K562 (cell line): ENCODE results near the gene CACNA1A. TPM values are rescaled to one million over a fixed set of nuclear protein-coding genes. Genes with fewer than 3 reads are reported as not detected.

Source experiments
- BACH1 ChIP-seq: fragments of 200-800 bp; sonication (Bioruptor generic); IDR thresholded peaks from 2 replicates; pipeline ENCODE4 v1.6.1; 2016; ENCODE audit warnings: missing genetic modification characterization, missing compliant biosample characterization
- CBX1 ChIP-seq: sonication (generic); IDR thresholded peaks from 2 replicates; pipeline ENCODE4 v1.6.1; 2016; ENCODE audit warnings: antibody characterized with exemption, low read depth, mild to moderate bottlenecking
- ETS1 ChIP-seq: conservative IDR thresholded peaks from 2 replicates; pipeline ENCODE4 v1.6.1; 2011; ENCODE audit warnings: low read depth, mild to moderate bottlenecking, low read length; ENCODE audit not compliant: control insufficient read depth
- HEY1 ChIP-seq: fragments of 250-450 bp; sonication (Bioruptor Pico); IDR thresholded peaks from 2 replicates; pipeline ENCODE4 v1.5.0; 2020; ENCODE audit warnings: mild to moderate bottlenecking, moderate library complexity, borderline replicate concordance
- MED1 ChIP-seq: sonication (generic); formaldehyde crosslinking; IDR thresholded peaks from 2 replicates; pipeline ENCODE4 v1.8.1; 2023; ENCODE audit warnings: missing genetic modification reagents, borderline replicate concordance
- MYC ChIP-seq, 2 experiments: fragments of 250-450 bp in 1 of 2; sonication (Bioruptor Pico) in 1 of 2; IDR thresholded peaks; 2 replicates each; pipeline versions ENCODE4 v1.5.1 to v1.6.1; 2012 to 2021; ENCODE audit warnings: low read depth in 2 of 2, borderline replicate concordance in 1 of 2, improper control_type of control experiment in 1 of 2, low read length in 1 of 2, mild to moderate bottlenecking in 1 of 2, moderate library complexity in 1 of 2
- POLR2AphosphoS2 ChIP-seq: IDR thresholded peaks from 2 replicates; pipeline ENCODE4 v1.6.1; 2012; ENCODE audit warnings: low read length, improper control_type of control experiment
- POLR2AphosphoS5 ChIP-seq: IDR thresholded peaks from 2 replicates; pipeline ENCODE4 v1.6.1; 2011; ENCODE audit warnings: mild to moderate bottlenecking, low read depth, low read length, moderate library complexity; ENCODE audit not compliant: control insufficient read depth, insufficient read depth
- RBM14 ChIP-seq: fragments of 200-400 bp; formaldehyde crosslinking; IDR thresholded peaks from 2 replicates; pipeline ENCODE4 v1.6.1; 2018; ENCODE audit warnings: low read depth, mild to moderate bottlenecking, low read length, moderate library complexity, borderline replicate concordance; ENCODE audit not compliant: insufficient read depth
- SMARCB1 ChIP-seq: IDR thresholded peaks from 2 replicates; pipeline ENCODE4 v1.6.1; 2011; ENCODE audit warnings: improper control_type of control experiment, low read depth; ENCODE audit not compliant: insufficient read length
- ZFP1 ChIP-seq: fragments of 450-650 bp; formaldehyde crosslinking; IDR thresholded peaks from 2 replicates; pipeline ENCODE4 v1.4.0; 2020; ENCODE audit warnings: mild to moderate bottlenecking, mixed read lengths
- ZNF133 ChIP-seq: fragments of 250-450 bp; sonication (Bioruptor Pico); IDR thresholded peaks from 2 replicates; pipeline ENCODE4 v1.4.0; 2020; ENCODE audit warnings: mild to moderate bottlenecking
- ZNF146 ChIP-seq: IDR thresholded peaks from one replicate; pipeline ENCODE4 v1.6.1; 2018; ENCODE audit warnings: missing compliant biosample characterization; ENCODE audit not compliant: unreplicated experiment
- ZNF518B ChIP-seq: fragments of 250-450 bp; sonication (Bioruptor Pico); IDR thresholded peaks from 2 replicates; pipeline ENCODE4 v1.5.0; 2021; ENCODE audit warnings: mild to moderate bottlenecking, moderate library complexity
- ZNF655 ChIP-seq: fragments of 250-450 bp; sonication (Bioruptor Pico); IDR thresholded peaks from 2 replicates; pipeline ENCODE4 v1.5.0; 2021
- polyA plus RNA-seq, 8 experiments: library from polyadenylated mRNA; depleted of rRNA in 4 of 8; stranded (reverse) in 5 of 8; unstranded in 3 of 8; fragments of >200 nt; fragmentation: Nextera tagmentation in 2 of 8; fragmentation: Illumina TruSeq in 1 of 8; extraction: Ambion mirVana in 2 of 8; extraction: Trizol in 1 of 8; gene quantifications; 2 replicates each; pipeline versions ENCODE4 v1.2.1 to v1.2.3, GENCODE V29; 2011 to 2014; ENCODE audit warnings: inconsistent platforms in 1 of 8, missing spikeins in 1 of 8
- total RNA-seq, 7 experiments: library from RNA; depleted of rRNA in 6 of 7; stranded (reverse); fragments of >200 nt in 6 of 7; fragmentation: Illumina TruSeq in 2 of 7; extraction: Trizol in 2 of 7; gene quantifications; 2 replicates each; pipeline versions ENCODE4 v1.2.1 to v1.2.3, GENCODE V29; 2011 to 2021; ENCODE audit warnings: low replicate concordance in 1 of 7
- TF ChIP-seq, protein P1 (sequence below): fragments of 200-800 bp; sonication (Bioruptor generic); IDR thresholded peaks from 2 replicates; pipeline ENCODE4 v1.6.1; 2017; ENCODE audit warnings: missing genetic modification characterization, missing compliant biosample characterization
- TF ChIP-seq, protein P2 (sequence below): sonication (generic); formaldehyde crosslinking; IDR thresholded peaks from 2 replicates; pipeline ENCODE4 v1.5.0; 2020; ENCODE audit warnings: missing genetic modification reagents

The CACNA1A gene
- total and polyA plus RNA-seq, 9 of the 15 experiments (the other 6 are each of a cell fraction or from before 2014, with no cell fraction given): 0.03 to 0.20 (median 0.09) TPM; not detected in 1

- TF ChIP-seq ZNF655 (CRISPR knock-in tag) (no peak), ZNF133 (CRISPR knock-in tag) (0 out of 2 replicates have a peak, but pooled peaks have one; percentile 27), POLR2AphosphoS5 (peak; percentile 63), HEY1 (CRISPR knock-in tag) (0 out of 2 replicates have a peak, but pooled peaks have one; percentile 12), SMARCB1 (no peak), MYC (IDR thresholded peaks at IDR 0.05; ENCODE audit: low read depth, low read length) (peak; percentile 58), MYC (CRISPR knock-in tag; IDR thresholded peaks at IDR 0.05; ENCODE audit: borderline replicate concordance, low read depth) (0 out of 2 replicates have a peak, but pooled peaks have one; percentile 54), CBX1 (peak; percentile 75), POLR2AphosphoS2 (peak; percentile 25; the same call in 1 of the 2 replicates), ZNF518B (CRISPR knock-in tag) (no peak), ZNF146 (CRISPR knock-in tag) (no peak), BACH1 (tag) (no peak), RBM14 (no peak), ETS1 (no peak), MED1 (no peak), ZFP1 (CRISPR knock-in tag) (no peak)
- TF ChIP-seq, protein P1, sequence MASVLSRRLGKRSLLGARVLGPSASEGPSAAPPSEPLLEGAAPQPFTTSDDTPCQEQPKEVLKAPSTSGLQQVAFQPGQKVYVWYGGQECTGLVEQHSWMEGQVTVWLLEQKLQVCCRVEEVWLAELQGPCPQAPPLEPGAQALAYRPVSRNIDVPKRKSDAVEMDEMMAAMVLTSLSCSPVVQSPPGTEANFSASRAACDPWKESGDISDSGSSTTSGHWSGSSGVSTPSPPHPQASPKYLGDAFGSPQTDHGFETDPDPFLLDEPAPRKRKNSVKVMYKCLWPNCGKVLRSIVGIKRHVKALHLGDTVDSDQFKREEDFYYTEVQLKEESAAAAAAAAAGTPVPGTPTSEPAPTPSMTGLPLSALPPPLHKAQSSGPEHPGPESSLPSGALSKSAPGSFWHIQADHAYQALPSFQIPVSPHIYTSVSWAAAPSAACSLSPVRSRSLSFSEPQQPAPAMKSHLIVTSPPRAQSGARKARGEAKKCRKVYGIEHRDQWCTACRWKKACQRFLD (CRISPR knock-in tag): peak; percentile 8; the same call in 1 of the 2 replicates
- TF ChIP-seq, protein P2, sequence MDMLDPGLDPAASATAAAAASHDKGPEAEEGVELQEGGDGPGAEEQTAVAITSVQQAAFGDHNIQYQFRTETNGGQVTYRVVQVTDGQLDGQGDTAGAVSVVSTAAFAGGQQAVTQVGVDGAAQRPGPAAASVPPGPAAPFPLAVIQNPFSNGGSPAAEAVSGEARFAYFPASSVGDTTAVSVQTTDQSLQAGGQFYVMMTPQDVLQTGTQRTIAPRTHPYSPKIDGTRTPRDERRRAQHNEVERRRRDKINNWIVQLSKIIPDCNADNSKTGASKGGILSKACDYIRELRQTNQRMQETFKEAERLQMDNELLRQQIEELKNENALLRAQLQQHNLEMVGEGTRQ (CRISPR knock-in tag): peak; percentile 48
These were observed 343.3 kb downstream of the CACNA1A start (continued) for GRCh38 chr19:13162724-13163608.
